VCaP (cell line): Measurements from ENCODE around the gene ATP8B1.

Experiments used
- H3K27ac ChIP-seq: fragments of 450-650 bp; 2 replicates; pipeline ENCODE4 v1.5.1; 2017
- CTCF ChIP-seq: fragments of 450-650 bp; conservative IDR thresholded peaks from 2 replicates; pipeline ENCODE4 v1.5.1; 2017; ENCODE audit warnings: mild to moderate bottlenecking, moderate library complexity

ATP8B1 gene

GRCh38 chr18:57806978-57807285, 3.8 kb upstream of the ATP8B1 start:
- TF ChIP-seq CTCF: no peak
- H3K27ac ChIP-seq: peak overlapping the region; percentile 68

GRCh38 chr18:57806201-57806977, 3.3 kb upstream of the ATP8B1 start:
- TF ChIP-seq CTCF: no peak
- H3K27ac ChIP-seq: peak overlapping the region; percentile 68

GRCh38 chr18:57805117-57805516, 2.0 kb upstream of the ATP8B1 start:
- H3K27ac ChIP-seq: no peak overlapping the region; the same call in 1 of the 2 replicates
- TF ChIP-seq CTCF: no peak

- H3K27ac ChIP-seq: no peak overlapping the region
- TF ChIP-seq CTCF: no peak
Observed at GRCh38 chr18:57804557-57804956, 1.4 kb upstream of the ATP8B1 start.

- TF ChIP-seq CTCF: no peak
- H3K27ac ChIP-seq: peak overlapping the region; percentile 94
Observed at GRCh38 chr18:57802213-57803102, 657 bp downstream of the ATP8B1 start.

GRCh38 chr18:57801761-57802212, 1.3 kb downstream of the ATP8B1 start:
- peak overlapping the region; percentile 94 for H3K27ac ChIP-seq
- TF ChIP-seq CTCF: no peak

GRCh38 chr18:57801325-57801724, 1.8 kb downstream of the ATP8B1 start:
- peak overlapping the region; percentile 94 for H3K27ac ChIP-seq

More at GRCh38 chr18:57801325-57801724, 1.8 kb downstream of the ATP8B1 start:
- no peak for TF ChIP-seq CTCF
